Adrenal gland (tissue), 12 donors: ENCODE measurements around the gene ADAM17. TPM values are rescaled to one million over a fixed set of nuclear protein-coding genes. Genes with fewer than 3 reads are reported as not detected.

ENCODE experiments used
- DNase-seq, 7 donors: peaks; one replicate each; pipeline ENCODE4 v3.0.0-alpha.2; 2019 to 2020
- H3K27ac ChIP-seq, 5 donors: fragments of 200-600 bp; sonication (generic) in 4 of 5; 1 replicate in 3 of 5; 2 replicates in 2 of 5; pipeline versions ENCODE4 v1.5.1 to v1.8.0; 2016 to 2020; ENCODE audit warnings: mild to moderate bottlenecking in 1 of 5
- H3K27me3 ChIP-seq: fragments of 200-600 bp; 2 replicates; pipeline ENCODE4 v1.8.0; 2021
- H3K36me3 ChIP-seq, 2 donors: fragments of 200-600 bp; replicated peaks in 1 of 2; 1 replicate in 1 of 2; 2 replicates in 1 of 2; pipeline versions ENCODE4 v1.5.1 to v1.8.0; 2018 to 2022
- H3K4me1 ChIP-seq, 2 donors: fragments of 200-600 bp; replicated peaks in 1 of 2; 1 replicate in 1 of 2; 2 replicates in 1 of 2; pipeline versions ENCODE4 v1.5.1 to v1.8.0; 2018 to 2021
- H3K4me3 ChIP-seq, 4 donors: fragments of 200-600 bp; sonication (generic) in 3 of 4; one replicate each; pipeline ENCODE4 v1.5.1; 2016 to 2018
- H3K9me3 ChIP-seq, 3 donors: fragments of 200-600 bp; sonication (generic) in 1 of 3; replicated peaks in 1 of 3; 1 replicate in 2 of 3; 2 replicates in 1 of 3; pipeline versions ENCODE4 v1.5.1 to v1.8.0; 2016 to 2021
- POLR2A ChIP-seq, 2 donors: fragments of 450-650 bp; IDR thresholded peaks; one replicate each; pipeline ENCODE4 v1.6.1; 2017; ENCODE audit warnings: antibody characterized with exemption in 2 of 2, mild to moderate bottlenecking in 2 of 2, moderate library complexity in 1 of 2
- WGBS, 4 donors: extraction: QIAGEN DNeasy Blood & Tissue Kit in 2 of 4; methylation state at CpG; one replicate each; pipeline versions ENCODE4 v1.1.5 to v1.1.7; 2013 to 2017; 5-methylcytosine and 5-hydroxymethylcytosine counted together
- intact Hi-C, 2 donors: fragments of 100-400 bp; cut with DNase I; formaldehyde crosslinking; loops; one replicate each; pipeline versions ENCODE4 v1.14.1 to v1.15.0; 2022 to 2023
- polyA plus RNA-seq, 3 donors: library from polyadenylated mRNA; stranded (reverse); fragments of 200-250 nt in 2 of 3; fragments of 350-450 nt in 1 of 3; fragmentation: Illumina TruSeq in 1 of 3; extraction: RNeasy Lipid Tissue Mini Kit (QIAGEN cat#74804) in 1 of 3; gene quantifications; one replicate each; pipeline ENCODE4 v1.2.3, GENCODE V29; 2013 to 2014
- total RNA-seq, 9 donors: library from RNA; depleted of rRNA in 4 of 9; stranded (reverse); fragments of >200 nt in 4 of 9; fragments of 120-200 nt in 1 of 9; fragmentation: NEBNext Ultra II Directional in 1 of 9; extraction: Animal tissue kit (Norgen Biotek cat#: 25700) in 1 of 9; gene quantifications; one replicate each; pipeline versions ENCODE4 v1.1.0 to v1.2.4, GENCODE V29; 2013 to 2023
- TF ChIP-seq, protein P1 (sequence below), 6 experiments: fragments of 450-650 bp in 4 of 6; fragments of 200-600 bp in 2 of 6; sonication (generic) in 1 of 6; IDR thresholded peaks; 1 replicate in 5 of 6; 2 replicates in 1 of 6; pipeline versions ENCODE4 v1.5.1 to v1.8.0; 2016 to 2021; ENCODE audit warnings: antibody characterized with exemption in 6 of 6, mild to moderate bottlenecking in 2 of 6, moderate library complexity in 1 of 6
- donor health status: healthy with polysubstance abuse.
- donor health status: Bipolar disorder and iron deficiency.
- donor health status: DM: yes; HTN: yes; CAD: no.
- donor health status: DM: no; HTN: no; CAD: no.
- donor health status: DM: no; HTN: no; CAD: no.
- donor health status: DM: yes; HTN: yes; CAD: no.

ADAM17 gene
- total and polyA plus RNA-seq, 12 donors, result 10.6 to 39.4 (median 19.7) TPM

DNA sequence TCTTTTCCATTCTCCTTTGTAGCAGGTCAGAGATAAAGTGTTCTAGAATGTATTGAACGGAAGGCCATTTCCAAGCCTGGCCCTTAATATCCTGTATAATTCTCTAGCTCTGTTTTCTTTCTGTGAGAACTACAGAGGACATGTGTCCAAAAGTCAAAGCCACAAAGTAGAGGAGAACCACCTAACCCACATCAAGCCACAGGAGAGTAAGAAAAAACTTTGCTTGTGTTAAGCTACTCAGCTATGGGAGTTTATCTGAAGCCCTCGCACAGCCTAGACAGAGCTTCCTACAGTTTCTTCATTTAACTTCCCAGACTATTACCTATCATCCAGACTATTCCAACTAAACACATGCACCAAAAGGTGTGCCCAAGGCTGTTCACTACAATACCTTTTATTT is 22.0 kb downstream of the ADAM17 start:
- H3K27ac ChIP-seq, result no peak overlapping the region
- DNase-seq, result no peak
- TF ChIP-seq POLR2A (IDR thresholded peaks at IDR 0.05), result no peak
- TF ChIP-seq, protein P1, sequence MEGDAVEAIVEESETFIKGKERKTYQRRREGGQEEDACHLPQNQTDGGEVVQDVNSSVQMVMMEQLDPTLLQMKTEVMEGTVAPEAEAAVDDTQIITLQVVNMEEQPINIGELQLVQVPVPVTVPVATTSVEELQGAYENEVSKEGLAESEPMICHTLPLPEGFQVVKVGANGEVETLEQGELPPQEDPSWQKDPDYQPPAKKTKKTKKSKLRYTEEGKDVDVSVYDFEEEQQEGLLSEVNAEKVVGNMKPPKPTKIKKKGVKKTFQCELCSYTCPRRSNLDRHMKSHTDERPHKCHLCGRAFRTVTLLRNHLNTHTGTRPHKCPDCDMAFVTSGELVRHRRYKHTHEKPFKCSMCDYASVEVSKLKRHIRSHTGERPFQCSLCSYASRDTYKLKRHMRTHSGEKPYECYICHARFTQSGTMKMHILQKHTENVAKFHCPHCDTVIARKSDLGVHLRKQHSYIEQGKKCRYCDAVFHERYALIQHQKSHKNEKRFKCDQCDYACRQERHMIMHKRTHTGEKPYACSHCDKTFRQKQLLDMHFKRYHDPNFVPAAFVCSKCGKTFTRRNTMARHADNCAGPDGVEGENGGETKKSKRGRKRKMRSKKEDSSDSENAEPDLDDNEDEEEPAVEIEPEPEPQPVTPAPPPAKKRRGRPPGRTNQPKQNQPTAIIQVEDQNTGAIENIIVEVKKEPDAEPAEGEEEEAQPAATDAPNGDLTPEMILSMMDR (IDR thresholded peaks at IDR 0.05), result no peak
- H3K27me3 ChIP-seq, result no peaks in the 10 kb centered on the region
- H3K36me3 ChIP-seq, result peaks cover 0 to 4% of the 10 kb centered on the region in 2 donors
- 92 to 100% (median 95%) methylated on average over 2 of the region's 2 CpGs for WGBS, 4 donors
- intact Hi-C loops, result loop anchor here in 1 of 2 donors (10.0 kb wide), 1 partner anchor 59 kb away; the partner anchor contains the start of gene IAH1
- no peak overlapping the region for H3K4me3 ChIP-seq
- H3K9me3 ChIP-seq, result no peaks in the 10 kb centered on the region
- peaks cover 6 to 7% of the 10 kb centered on the region in 2 donors for H3K4me1 ChIP-seq

DNA sequence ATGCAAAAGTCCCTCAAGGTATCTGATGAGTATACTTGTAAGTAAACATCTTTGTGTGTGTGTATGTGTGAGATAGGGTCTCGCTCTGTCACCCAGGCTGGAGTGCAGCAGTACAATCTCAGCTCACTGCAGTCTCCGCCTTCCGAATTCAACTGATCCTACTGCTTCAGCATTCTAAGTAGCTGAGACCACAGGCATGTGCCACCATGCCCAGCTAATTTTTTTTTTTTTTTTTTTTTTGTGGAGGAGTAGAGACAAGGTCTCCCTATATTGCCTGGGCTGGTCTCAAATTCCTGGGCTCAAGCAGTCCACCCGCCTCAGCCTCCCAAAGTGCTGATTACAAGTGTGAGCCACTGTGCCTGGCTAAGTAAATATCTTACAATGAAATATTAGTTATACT is 23.2 kb downstream of the ADAM17 start:
- peaks cover 0 to 4% of the 10 kb centered on the region in 2 donors for H3K36me3 ChIP-seq
- H3K4me1 ChIP-seq, result no peaks in the 10 kb centered on the region
- DNase-seq, result no peak
- no peaks in the 10 kb centered on the region for H3K9me3 ChIP-seq
- 92 to 99% (median 96%) methylated on average over 4 of the region's 4 CpGs for WGBS, 4 donors
- TF ChIP-seq, protein P1 (IDR thresholded peaks at IDR 0.05), result no peak
- TF ChIP-seq POLR2A (IDR thresholded peaks at IDR 0.05), result no peak
- no peak overlapping the region for H3K27ac ChIP-seq
- intact Hi-C loops, result loop anchor here in 1 of 2 donors (10.0 kb wide), 1 partner anchor 58 kb away; the partner anchor contains the start of gene IAH1
- no peaks in the 10 kb centered on the region for H3K27me3 ChIP-seq
- no peak overlapping the region for H3K4me3 ChIP-seq

DNA sequence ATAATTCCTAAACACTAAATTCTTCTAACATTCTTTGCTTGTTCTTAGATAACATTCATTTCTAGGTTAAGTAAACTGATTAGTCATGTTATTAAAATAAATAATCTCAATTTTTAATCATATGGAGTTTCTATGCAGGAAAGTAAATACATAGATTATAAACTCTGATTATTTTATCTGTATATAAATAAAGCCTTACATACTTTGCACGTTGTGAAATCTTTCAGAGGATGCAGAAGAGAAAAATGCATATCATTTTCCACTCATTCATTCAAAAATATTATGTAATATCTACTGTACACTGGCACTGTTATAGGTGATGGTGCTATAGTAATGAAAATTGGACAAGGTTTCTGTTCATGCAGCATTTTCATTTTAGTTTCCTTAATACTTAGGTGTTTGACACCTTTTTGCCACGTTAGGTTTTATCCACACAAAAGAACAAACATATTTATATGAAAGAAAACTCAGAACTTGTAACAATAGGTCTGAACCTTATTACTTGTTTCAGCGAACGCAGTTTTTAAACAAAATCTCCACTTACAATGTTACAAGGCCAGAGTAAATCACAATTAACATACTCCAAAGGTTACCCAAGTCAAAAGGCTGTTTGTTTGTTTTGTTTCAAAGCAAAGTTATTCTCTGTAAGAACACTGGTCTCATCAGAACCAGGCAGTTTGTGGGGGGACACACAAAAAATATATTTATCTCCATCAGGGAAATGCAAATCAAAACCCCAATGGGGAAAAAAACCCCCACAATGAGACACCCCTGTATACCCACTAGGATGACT is 27.4 kb downstream of the ADAM17 start:
- no peaks in the 10 kb centered on the region for H3K27me3 ChIP-seq
- DNase-seq, result no peak
- WGBS, 4 donors, result 72 to 87% (median 80%) methylated on average over 4 of the region's 4 CpGs
- H3K9me3 ChIP-seq, result no peaks in the 10 kb centered on the region
- peaks cover 0 to 15% of the 10 kb centered on the region in 2 donors for H3K36me3 ChIP-seq
- no peaks in the 10 kb centered on the region for H3K4me1 ChIP-seq
- intact Hi-C loops, result no loop called here
- H3K27ac ChIP-seq, result no peak overlapping the region
- H3K4me3 ChIP-seq, result no peak overlapping the region
- TF ChIP-seq POLR2A (IDR thresholded peaks at IDR 0.05), result no peak
- TF ChIP-seq, protein P1 (IDR thresholded peaks at IDR 0.05), result no peak

DNA sequence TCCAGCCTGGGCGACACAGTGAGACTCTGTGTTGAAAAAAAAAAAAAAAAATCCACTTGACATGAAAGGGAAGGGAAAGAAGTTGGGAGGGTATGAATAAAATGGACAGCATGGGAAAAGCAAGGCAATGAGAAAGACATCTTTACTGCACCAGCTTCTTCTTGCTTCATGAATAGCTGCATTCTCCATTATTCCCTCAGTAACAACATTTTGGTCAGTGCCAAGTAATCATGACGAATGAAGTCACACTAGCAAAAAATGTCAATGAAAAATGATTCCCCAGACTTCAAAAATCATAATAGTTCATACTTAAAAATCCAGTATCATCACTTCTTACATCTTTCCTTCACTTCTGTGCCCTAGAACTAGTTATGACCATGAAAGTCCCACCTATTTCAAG is 30.4 kb downstream of the ADAM17 start:
- H3K27ac ChIP-seq, result no peak overlapping the region
- H3K4me1 ChIP-seq, result no peaks in the 10 kb centered on the region
- DNase-seq, result no peak
- no peak for TF ChIP-seq POLR2A (IDR thresholded peaks at IDR 0.05)
- TF ChIP-seq, protein P1 (IDR thresholded peaks at IDR 0.05), result no peak
- intact Hi-C loops, result no loop called here
- H3K4me3 ChIP-seq, result no peak overlapping the region
- peaks cover 0 to 20% of the 10 kb centered on the region in 2 donors for H3K36me3 ChIP-seq
- H3K27me3 ChIP-seq, result no peaks in the 10 kb centered on the region
- H3K9me3 ChIP-seq, result no peaks in the 10 kb centered on the region
- WGBS, 4 donors, result 75 to 84% (median 80%) methylated on average over 2 of the region's 2 CpGs
